Prostate gland (tissue), 2 donors: Measurements from ENCODE around the gene BCAN.

Experiments
- CTCF ChIP-seq, 4 experiments: fragments of 200-600 bp in 2 of 4; fragments of 450-650 bp in 2 of 4; sonication (generic) in 2 of 4; IDR thresholded peaks; 1 replicate in 3 of 4; 2 replicates in 1 of 4; pipeline ENCODE4 v1.5.1; 2016 to 2019; ENCODE audit warnings: antibody characterized with exemption in 4 of 4, mild to moderate bottlenecking in 2 of 4, moderate library complexity in 2 of 4
- POLR2A ChIP-seq: fragments of 450-650 bp; IDR thresholded peaks from one replicate; pipeline ENCODE4 v1.6.1; 2016; ENCODE audit warnings: antibody characterized with exemption, mild to moderate bottlenecking

- TF ChIP-seq CTCF (IDR thresholded peaks at IDR 0.05) (peak in 2 of 4 experiments; percentile 34 to 50), POLR2A (no peak)
Observed at GRCh38 chr1:156608981-156609380, 32.9 kb upstream of the BCAN start.
